PFSK-1 (cell line): ENCODE results near the gene VMP1.

ENCODE experiments used
- FOXP2 ChIP-seq: optimal IDR thresholded peaks from 2 replicates; pipeline ENCODE3; 2011; ENCODE audit warnings: borderline replicate concordance, control low read depth, inconsistent platforms; ENCODE audit not compliant: insufficient read depth; ENCODE audit errors: extremely low read length, extremely low read depth
- POLR2AphosphoS5 ChIP-seq: IDR thresholded peaks from 2 replicates; pipeline ENCODE4 v1.6.1; 2012; ENCODE audit warnings: low read depth, mild to moderate bottlenecking, control low read depth, low read length, moderate library complexity
- REST ChIP-seq, 2 experiments: IDR thresholded peaks; 2 replicates each; pipeline versions ENCODE4 v1.6.1 to v1.8.0; 2011 to 2012; ENCODE audit warnings: low read depth in 2 of 2, low read length in 2 of 2, control low read depth in 1 of 2, inconsistent platforms in 1 of 2, mild to moderate bottlenecking in 1 of 2, moderate library complexity in 1 of 2; ENCODE audit not compliant: insufficient read depth in 1 of 2
- SIN3A ChIP-seq: IDR thresholded peaks from 2 replicates; pipeline ENCODE4 v1.6.1; 2012; ENCODE audit warnings: mild to moderate bottlenecking, low read length, moderate library complexity, borderline replicate concordance; ENCODE audit not compliant: insufficient read depth
- TAF1 ChIP-seq: IDR thresholded peaks from 2 replicates; pipeline ENCODE4 v1.6.1; 2012; ENCODE audit warnings: low read length, control low read depth, borderline replicate concordance; ENCODE audit not compliant: insufficient read depth

Gene VMP1

DNA sequence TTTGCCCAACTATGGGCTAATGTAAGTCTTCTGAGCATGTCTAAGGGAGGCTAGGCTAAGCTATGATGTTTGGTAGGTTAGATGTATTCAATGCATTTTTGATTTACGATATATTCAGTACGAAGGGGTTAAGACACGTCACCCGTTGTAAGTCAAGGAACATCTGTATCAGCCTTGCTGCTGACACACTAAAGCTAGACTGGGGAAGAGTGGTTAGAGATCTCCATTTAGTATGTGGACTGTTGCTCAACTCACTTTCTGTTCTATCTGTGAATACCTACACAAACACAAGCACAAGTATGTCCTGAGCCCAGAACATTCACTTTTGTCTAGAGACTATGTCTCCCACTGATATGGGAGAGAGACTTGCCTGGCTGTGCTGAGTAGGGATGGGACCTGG lies 71.5 kb downstream of the VMP1 start:
- TF ChIP-seq POLR2AphosphoS5, result no peak
- TF ChIP-seq SIN3A, result no peak
- no peak for TF ChIP-seq REST (IDR thresholded peaks at IDR 0.05; ENCODE audit: insufficient read depth in 1 of 2, low read depth in 2 of 2, low read length in 2 of 2)
- TF ChIP-seq FOXP2, result no peak
- TF ChIP-seq TAF1, result no peak

DNA sequence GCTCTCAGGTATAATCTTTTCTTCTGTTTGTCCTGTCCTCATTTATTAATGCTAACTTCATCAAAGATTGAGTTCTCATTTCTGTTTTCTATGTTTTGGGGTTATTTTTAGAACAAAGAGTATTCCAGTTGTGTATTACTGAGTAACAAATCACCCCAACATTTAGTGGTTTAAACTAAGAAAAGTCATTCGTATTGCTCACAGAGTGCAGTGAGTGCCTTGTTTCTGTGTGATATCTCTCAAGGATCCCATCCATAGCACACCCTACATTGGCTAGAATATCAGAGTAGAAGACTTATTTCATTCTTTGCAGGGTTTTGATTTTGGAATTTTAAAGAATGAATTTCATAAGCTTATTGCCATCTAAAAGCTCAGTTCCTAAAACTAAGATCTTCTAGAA lies 72.1 kb downstream of the VMP1 start:
- no peak for TF ChIP-seq SIN3A
- no peak for TF ChIP-seq TAF1
- no peak for TF ChIP-seq REST (IDR thresholded peaks at IDR 0.05; ENCODE audit: insufficient read depth in 1 of 2, low read depth in 2 of 2, low read length in 2 of 2)
- TF ChIP-seq FOXP2, result no peak
- no peak for TF ChIP-seq POLR2AphosphoS5

- TF ChIP-seq TAF1 (peak; percentile 20; the same call in 1 of the 2 replicates), SIN3A (no peak), POLR2AphosphoS5 (peak; percentile 70; the same call in 1 of the 2 replicates)
Measured at GRCh38 chr17:59783221-59784047, 76.0 kb downstream of the VMP1 start.

DNA sequence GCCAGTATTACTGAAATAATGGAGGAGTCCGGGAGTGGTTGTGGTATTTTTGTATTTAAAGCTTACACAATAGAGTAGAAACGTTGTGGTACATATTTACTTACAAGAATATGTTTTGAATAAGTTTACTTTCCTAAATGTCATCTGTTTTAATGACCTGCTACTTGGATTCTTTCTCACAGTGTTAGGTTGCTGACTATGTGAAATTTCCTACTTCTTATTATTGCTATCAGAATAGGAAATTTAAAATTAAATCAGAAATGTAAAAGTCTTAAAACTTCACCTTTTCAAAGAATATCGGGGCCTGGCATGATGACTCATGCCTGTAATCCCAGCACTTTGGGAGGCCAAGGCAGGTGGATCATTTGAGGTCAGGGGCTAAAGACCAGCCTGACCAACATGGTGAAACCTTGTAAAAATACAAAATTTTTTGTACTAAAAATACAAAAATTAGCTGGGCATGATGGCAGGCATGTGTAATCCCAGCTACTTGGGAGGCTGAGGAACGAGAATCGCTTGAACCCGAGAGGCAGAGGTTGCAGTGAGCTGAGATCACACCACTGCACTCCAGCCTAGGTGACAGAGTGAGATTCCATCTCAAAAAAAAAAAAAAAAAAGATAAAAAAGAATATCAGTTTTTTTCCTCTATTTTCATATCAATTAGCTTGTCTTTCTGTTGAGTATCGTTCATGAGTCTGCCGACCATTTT lies 77.8 kb downstream of the VMP1 start:
- TF ChIP-seq REST (IDR thresholded peaks at IDR 0.05; ENCODE audit: insufficient read depth in 1 of 2, low read depth in 2 of 2, low read length in 2 of 2) (no peak), POLR2AphosphoS5 (no peak), TAF1 (no peak), SIN3A (no peak), FOXP2 (no peak)

DNA sequence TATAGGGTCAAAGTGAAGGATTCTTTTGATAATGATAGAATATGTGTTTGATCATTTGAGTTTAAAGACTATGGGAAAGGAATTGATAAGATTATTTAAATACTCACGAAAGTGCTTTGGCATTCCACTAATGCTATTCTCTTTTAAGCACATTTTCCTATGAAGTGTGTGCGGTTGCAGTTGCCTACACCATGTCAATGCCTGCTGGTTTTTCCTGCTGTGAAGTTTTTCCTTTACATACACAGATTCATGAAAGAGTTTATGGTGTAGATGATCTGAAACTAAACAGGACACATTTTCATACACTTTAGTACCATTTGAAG lies 78.7 kb downstream of the VMP1 start:
- TF ChIP-seq TAF1, result no peak
- TF ChIP-seq POLR2AphosphoS5, result no peak
- no peak for TF ChIP-seq SIN3A
- TF ChIP-seq FOXP2, result no peak
- no peak for TF ChIP-seq REST (IDR thresholded peaks at IDR 0.05; ENCODE audit: insufficient read depth in 1 of 2, low read depth in 2 of 2, low read length in 2 of 2)
